C4-2B (cell line): ENCODE data around the gene PTS.

Experiments used
- CTCF ChIP-seq: fragments of 450-650 bp; conservative IDR thresholded peaks from 2 replicates; pipeline ENCODE4 v1.5.1; 2017; ENCODE audit warnings: mild to moderate bottlenecking
- ZFX ChIP-seq: fragments of 450-650 bp; IDR thresholded peaks from 2 replicates; pipeline ENCODE4 v1.6.1; 2017

GRCh38 chr11:112178428-112178827 lies 47.8 kb upstream of the PTS start:
- TF ChIP-seq CTCF (no peak), ZFX (no peak)
